ENCODE measurements around the gene ARFIP2. TPM values are rescaled to one million over a fixed set of nuclear protein-coding genes. Genes with fewer than 3 reads are reported as not detected.

The ARFIP2 gene
- total RNA-seq, 3 donors from 2014 or later: 40.0 to 129 (median 121) TPM

GRCh38 chr11:6431861-6432260 lies 49.3 kb downstream of the ARFIP2 start:
- Histone ChIP-seq H3K4me3 (no peak overlapping the region), H3K9me3 (no peaks in the 10 kb centered on the region), H3K27me3 (no peaks in the 10 kb centered on the region), H3K36me3 (no peaks in the 10 kb centered on the region), H3K4me1 (no peaks in the 10 kb centered on the region), H3K27ac (no peak overlapping the region)
- peak in 1 of 2 donors; percentile 67 for DNase-seq (ENCODE audit: low spot score in 2 of 2)
- TF ChIP-seq POLR2A (IDR thresholded peaks at IDR 0.05) (no peak), POLR2AphosphoS5 (IDR thresholded peaks at IDR 0.05) (no peak), CTCF (IDR thresholded peaks at IDR 0.05) (no peak)
- intact Hi-C loops (cut with DNase I; ENCODE audit: low total_unique reads): loop anchor here (10.0 kb wide), 1 partner anchor 47 kb away; no protein-coding TSS in a partner anchor

GRCh38 chr11:6427516-6427915 lies 53.6 kb downstream of the ARFIP2 start:
- Histone ChIP-seq H3K4me3 (no peak overlapping the region), H3K9me3 (no peaks in the 10 kb centered on the region), H3K27me3 (no peaks in the 10 kb centered on the region), H3K4me1 (no peaks in the 10 kb centered on the region), H3K27ac (no peak overlapping the region), H3K36me3 (no peaks in the 10 kb centered on the region)
- no peak for DNase-seq (ENCODE audit: low spot score in 2 of 2)
- intact Hi-C loops (cut with DNase I; ENCODE audit: low total_unique reads): no loop called here
- TF ChIP-seq POLR2A (IDR thresholded peaks at IDR 0.05) (no peak), CTCF (IDR thresholded peaks at IDR 0.05) (no peak), POLR2AphosphoS5 (IDR thresholded peaks at IDR 0.05) (no peak)

Other genes with a start within 250 kb of the ARFIP2 start
- gene FHIP1B, start 246.7 kb downstream of the ARFIP2 start, total RNA-seq: 10 to 100 TPM; 34.7 to 42.6 (median 42.1) TPM
- gene CNGA4, start 242.2 kb downstream of the ARFIP2 start, total RNA-seq: under 1 TPM in 2 of 3 donors, not detected in 1; 0.29 to 0.48 TPM
- gene CCKBR, start 221.5 kb downstream of the ARFIP2 start, total RNA-seq: not detected
- 100 to 1,000 TPM in 1 of 3 donors, 10 to 100 TPM in 2; 53.1 to 130 (median 78.3) TPM for gene CAVIN3, start 160.8 kb downstream of the ARFIP2 start, total RNA-seq
- gene SMPD1, start 90.9 kb downstream of the ARFIP2 start, total RNA-seq: 10 to 100 TPM; 15.7 to 30.4 (median 17.3) TPM
- 10 to 100 TPM; 25.6 to 40.0 (median 36.3) TPM for gene APBB1, start 62.2 kb downstream of the ARFIP2 start, total RNA-seq
- 10 to 100 TPM in 2 of 3 donors, under 1 TPM in 1; 0.96 to 25.2 (median 12.9) TPM for gene HPX, start 40.3 kb downstream of the ARFIP2 start, total RNA-seq
- gene TRIM3, start 7.4 kb downstream of the ARFIP2 start, total RNA-seq: 10 to 100 TPM; 21.6 to 43.9 (median 32.6) TPM
- gene TIMM10B, start 170 bp upstream of the ARFIP2 start, total RNA-seq: 10 to 100 TPM; 30.7 to 49.2 (median 39.3) TPM
- gene DNHD1, start 15.9 kb upstream of the ARFIP2 start, total RNA-seq: 10 to 100 TPM; 12.3 to 21.6 (median 14.9) TPM
- gene RRP8, start 122.3 kb upstream of the ARFIP2 start, total RNA-seq: 10 to 100 TPM in 2 of 3 donors, 1 to 10 TPM in 1; 8.8 to 22.2 (median 20.3) TPM
- gene ILK, start 122.4 kb upstream of the ARFIP2 start, total RNA-seq: 100 to 1,000 TPM; 113 to 118 (median 113) TPM
- 10 to 100 TPM; 45.4 to 82.6 (median 54.7) TPM for gene TAF10, start 130.9 kb upstream of the ARFIP2 start, total RNA-seq
- 10 to 100 TPM; 27.2 to 71.4 (median 38.2) TPM for gene TPP1, start 138.1 kb upstream of the ARFIP2 start, total RNA-seq
- 10 to 100 TPM in 2 of 3 donors, 1 to 10 TPM in 1; 7.2 to 18.0 (median 13.8) TPM for gene DCHS1, start 174.5 kb upstream of the ARFIP2 start, total RNA-seq
- gene MRPL17, start 202.0 kb upstream of the ARFIP2 start, total RNA-seq: 10 to 100 TPM; 16.8 to 25.2 (median 18.9) TPM

Measured in breast epithelium (tissue), 4 donors.